Peyer's patch (tissue), 4 donors: ENCODE results near the gene GALNT13.

Experiments used
- POLR2A ChIP-seq, 2 donors: fragments of 450-650 bp; IDR thresholded peaks; one replicate each; pipeline ENCODE4 v1.5.1; 2017; ENCODE audit warnings: antibody characterized with exemption in 2 of 2, mild to moderate bottlenecking in 2 of 2, moderate library complexity in 2 of 2
- TF ChIP-seq, protein P1 (sequence below), 6 experiments: fragments of 450-650 bp in 4 of 6; fragments of 200-600 bp in 2 of 6; sonication (generic) in 1 of 6; IDR thresholded peaks; one replicate each; pipeline ENCODE4 v1.5.1; 2017 to 2019; ENCODE audit warnings: antibody characterized with exemption in 6 of 6, mild to moderate bottlenecking in 3 of 6, moderate library complexity in 1 of 6

DNA sequence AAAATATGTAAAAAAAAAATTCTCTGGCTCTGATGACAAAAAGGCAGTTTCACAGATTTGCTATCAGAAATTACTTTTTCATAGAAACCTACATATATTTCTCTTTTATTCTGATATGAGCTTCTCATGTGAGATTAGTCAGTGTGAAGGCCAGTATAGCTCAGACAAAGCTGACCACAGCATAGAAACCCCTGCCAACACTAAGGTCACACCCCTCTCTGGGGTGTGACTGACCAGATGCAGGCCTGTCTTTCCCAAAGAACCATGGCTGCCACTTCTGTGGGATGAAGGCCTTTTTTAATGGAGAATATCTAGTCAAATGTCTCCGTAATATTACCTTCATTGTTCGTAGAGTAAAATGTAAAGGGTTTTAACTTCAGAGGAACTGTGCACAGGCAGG, 496.4 kb downstream of the GALNT13 start:
- TF ChIP-seq, protein P1, sequence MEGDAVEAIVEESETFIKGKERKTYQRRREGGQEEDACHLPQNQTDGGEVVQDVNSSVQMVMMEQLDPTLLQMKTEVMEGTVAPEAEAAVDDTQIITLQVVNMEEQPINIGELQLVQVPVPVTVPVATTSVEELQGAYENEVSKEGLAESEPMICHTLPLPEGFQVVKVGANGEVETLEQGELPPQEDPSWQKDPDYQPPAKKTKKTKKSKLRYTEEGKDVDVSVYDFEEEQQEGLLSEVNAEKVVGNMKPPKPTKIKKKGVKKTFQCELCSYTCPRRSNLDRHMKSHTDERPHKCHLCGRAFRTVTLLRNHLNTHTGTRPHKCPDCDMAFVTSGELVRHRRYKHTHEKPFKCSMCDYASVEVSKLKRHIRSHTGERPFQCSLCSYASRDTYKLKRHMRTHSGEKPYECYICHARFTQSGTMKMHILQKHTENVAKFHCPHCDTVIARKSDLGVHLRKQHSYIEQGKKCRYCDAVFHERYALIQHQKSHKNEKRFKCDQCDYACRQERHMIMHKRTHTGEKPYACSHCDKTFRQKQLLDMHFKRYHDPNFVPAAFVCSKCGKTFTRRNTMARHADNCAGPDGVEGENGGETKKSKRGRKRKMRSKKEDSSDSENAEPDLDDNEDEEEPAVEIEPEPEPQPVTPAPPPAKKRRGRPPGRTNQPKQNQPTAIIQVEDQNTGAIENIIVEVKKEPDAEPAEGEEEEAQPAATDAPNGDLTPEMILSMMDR (IDR thresholded peaks at IDR 0.05) = no peak
- no peak for TF ChIP-seq POLR2A (IDR thresholded peaks at IDR 0.05)
